ENCODE measurements around the gene ALPL.

DNA sequence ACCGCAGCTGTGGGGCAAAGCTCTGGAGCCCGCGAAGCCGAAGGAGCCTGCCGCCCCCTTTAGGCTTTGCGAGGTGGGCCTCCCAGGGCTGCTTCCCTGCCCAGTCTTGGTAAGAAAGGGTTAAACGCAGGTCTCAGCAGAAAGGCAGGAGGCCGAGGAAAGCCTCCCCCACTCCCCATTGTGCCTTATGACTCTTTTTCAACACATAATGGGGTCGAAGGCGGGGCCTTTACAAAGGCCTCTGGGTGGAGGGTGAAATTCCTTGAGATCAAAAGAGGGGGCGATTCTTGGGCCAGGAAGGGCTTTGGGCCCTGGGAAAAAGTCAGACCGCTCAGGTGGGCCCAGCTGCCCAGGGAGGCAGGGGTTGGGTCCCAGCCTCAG lies 880 bp downstream of the ALPL start:
- TF ChIP-seq, protein P1, sequence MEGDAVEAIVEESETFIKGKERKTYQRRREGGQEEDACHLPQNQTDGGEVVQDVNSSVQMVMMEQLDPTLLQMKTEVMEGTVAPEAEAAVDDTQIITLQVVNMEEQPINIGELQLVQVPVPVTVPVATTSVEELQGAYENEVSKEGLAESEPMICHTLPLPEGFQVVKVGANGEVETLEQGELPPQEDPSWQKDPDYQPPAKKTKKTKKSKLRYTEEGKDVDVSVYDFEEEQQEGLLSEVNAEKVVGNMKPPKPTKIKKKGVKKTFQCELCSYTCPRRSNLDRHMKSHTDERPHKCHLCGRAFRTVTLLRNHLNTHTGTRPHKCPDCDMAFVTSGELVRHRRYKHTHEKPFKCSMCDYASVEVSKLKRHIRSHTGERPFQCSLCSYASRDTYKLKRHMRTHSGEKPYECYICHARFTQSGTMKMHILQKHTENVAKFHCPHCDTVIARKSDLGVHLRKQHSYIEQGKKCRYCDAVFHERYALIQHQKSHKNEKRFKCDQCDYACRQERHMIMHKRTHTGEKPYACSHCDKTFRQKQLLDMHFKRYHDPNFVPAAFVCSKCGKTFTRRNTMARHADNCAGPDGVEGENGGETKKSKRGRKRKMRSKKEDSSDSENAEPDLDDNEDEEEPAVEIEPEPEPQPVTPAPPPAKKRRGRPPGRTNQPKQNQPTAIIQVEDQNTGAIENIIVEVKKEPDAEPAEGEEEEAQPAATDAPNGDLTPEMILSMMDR (optimal IDR thresholded peaks at IDR 0.05 in 1 of 3, IDR thresholded peaks at IDR 0.05 in 1 of 3, conservative IDR thresholded peaks at IDR 0.05 in 1 of 3; ENCODE audit: extremely low read depth in 1 of 3, insufficient read depth in 2 of 3, low read length in 3 of 3) = no peak
- no peak for TF ChIP-seq EZH2 (IDR thresholded peaks at IDR 0.05; ENCODE audit: low read length)
